ENCODE data around the gene APRT.

Gene APRT

GRCh38 chr16:88809676-88810165 is 2.0 kb downstream of the APRT start:
- no peak overlapping the region for H2BK12ac ChIP-seq (ENCODE audit: low read length in 2 of 2)
- peak overlapping the region; percentile 75 for H4K91ac ChIP-seq (ENCODE audit: low read length)
- H2AK5ac ChIP-seq (ENCODE audit: low read length, severe bottlenecking): no peak overlapping the region
- no peak overlapping the region for H3K4ac ChIP-seq (ENCODE audit: low read depth in 1 of 2, low read length in 2 of 2)
- no peaks in the 10 kb centered on the region for H3K27me3 ChIP-seq (ENCODE audit: control insufficient read depth in 1 of 2, insufficient read depth in 1 of 2, low read length in 2 of 2)
- no peak overlapping the region for H2BK5ac ChIP-seq (ENCODE audit: low read depth, low read length, poor library complexity, severe bottlenecking)
- H3K9ac ChIP-seq (ENCODE audit: low read length): peak overlapping the region; percentile 92
- H3K14ac ChIP-seq (ENCODE audit: low read length in 2 of 2): peak overlapping the region in 1 of 2 experiments; percentile 19
- H3K23ac ChIP-seq (ENCODE audit: low read length in 2 of 2): no peak overlapping the region
- 89% methylated on average over 10 of the region's 10 CpGs for WGBS
- peak overlapping the region in 1 of 2 experiments; percentile 84 for H3K4me3 ChIP-seq (ENCODE audit: insufficient read depth in 1 of 2, low read depth in 1 of 2, low read length in 2 of 2)
- peaks cover 40% of the 10 kb centered on the region for H3K4me1 ChIP-seq (ENCODE audit: control insufficient read depth, insufficient read depth, low read depth, low read length)
- no peaks in the 10 kb centered on the region for H3K9me3 ChIP-seq (ENCODE audit: control insufficient read depth, low read length)
- H3K27ac ChIP-seq (ENCODE audit: low read length, poor library complexity, severe bottlenecking): no peak overlapping the region
- H3K79me1 ChIP-seq (replicated peaks; ENCODE audit: low read length, poor library complexity, severe bottlenecking): peaks cover 26% of the 10 kb centered on the region
- H3K18ac ChIP-seq (ENCODE audit: low read depth in 1 of 2, low read length in 2 of 2): no peak overlapping the region
- H2BK120ac ChIP-seq (ENCODE audit: low read depth, low read length): no peak overlapping the region
- H2BK15ac ChIP-seq (ENCODE audit: low read depth, poor library complexity, severe bottlenecking): no peak overlapping the region
- H2AFZ ChIP-seq (ENCODE audit: low read depth, low read length): no peak overlapping the region
- peaks cover 30 to 52% of the 10 kb centered on the region in 2 experiments for H3K36me3 ChIP-seq (ENCODE audit: control insufficient read depth in 1 of 2, insufficient read depth in 2 of 2, low read depth in 1 of 2, low read length in 2 of 2)
- H3K4me2 ChIP-seq (ENCODE audit: low read length, poor library complexity, severe bottlenecking): no peak overlapping the region
- no peak for DNase-seq
- no peak overlapping the region for H4K8ac ChIP-seq (ENCODE audit: low read length)

- Histone ChIP-seq H3K9me3 (ENCODE audit: control insufficient read depth, low read length) (no peaks in the 10 kb centered on the region), H3K79me1 (replicated peaks; ENCODE audit: low read length, poor library complexity, severe bottlenecking) (peaks cover 30% of the 10 kb centered on the region), H4K91ac (ENCODE audit: low read length) (no peak overlapping the region), H3K4me3 (ENCODE audit: insufficient read depth in 1 of 2, low read depth in 1 of 2, low read length in 2 of 2) (no peak overlapping the region), H3K9ac (ENCODE audit: low read length) (no peak overlapping the region), H2BK5ac (ENCODE audit: low read depth, low read length, poor library complexity, severe bottlenecking) (no peak overlapping the region), H2BK15ac (ENCODE audit: low read depth, poor library complexity, severe bottlenecking) (no peak overlapping the region), H3K27ac (ENCODE audit: low read length, poor library complexity, severe bottlenecking) (no peak overlapping the region), H3K4me1 (ENCODE audit: control insufficient read depth, insufficient read depth, low read depth, low read length) (peaks cover 45% of the 10 kb centered on the region), H4K8ac (ENCODE audit: low read length) (no peak overlapping the region), H3K36me3 (ENCODE audit: control insufficient read depth in 1 of 2, insufficient read depth in 2 of 2, low read depth in 1 of 2, low read length in 2 of 2) (peaks cover 30 to 52% of the 10 kb centered on the region in 2 experiments), H2BK12ac (ENCODE audit: low read length in 2 of 2) (no peak overlapping the region), H3K27me3 (ENCODE audit: control insufficient read depth in 1 of 2, insufficient read depth in 1 of 2, low read length in 2 of 2) (no peaks in the 10 kb centered on the region), H2AK5ac (ENCODE audit: low read length, severe bottlenecking) (no peak overlapping the region), H2BK120ac (ENCODE audit: low read depth, low read length) (no peak overlapping the region), H3K4me2 (ENCODE audit: low read length, poor library complexity, severe bottlenecking) (no peak overlapping the region), H3K14ac (ENCODE audit: low read length in 2 of 2) (no peak overlapping the region), H3K18ac (ENCODE audit: low read depth in 1 of 2, low read length in 2 of 2) (no peak overlapping the region), H3K23ac (ENCODE audit: low read length in 2 of 2) (no peak overlapping the region), H3K4ac (ENCODE audit: low read depth in 1 of 2, low read length in 2 of 2) (no peak overlapping the region), H2AFZ (ENCODE audit: low read depth, low read length) (no peak overlapping the region)
- WGBS: 95% methylated on average over 10 of the region's 10 CpGs
- DNase-seq: no peak
Observed at GRCh38 chr16:88809068-88809675, 2.6 kb downstream of the APRT start.

- Histone ChIP-seq H4K8ac (ENCODE audit: low read length) (no peak overlapping the region), H3K4me2 (ENCODE audit: low read length, poor library complexity, severe bottlenecking) (no peak overlapping the region), H3K18ac (ENCODE audit: low read depth in 1 of 2, low read length in 2 of 2) (no peak overlapping the region), H3K9me3 (ENCODE audit: control insufficient read depth, low read length) (no peaks in the 10 kb centered on the region), H3K36me3 (ENCODE audit: control insufficient read depth in 1 of 2, insufficient read depth in 2 of 2, low read depth in 1 of 2, low read length in 2 of 2) (peaks cover 30 to 52% of the 10 kb centered on the region in 2 experiments), H3K9ac (ENCODE audit: low read length) (no peak overlapping the region), H3K14ac (ENCODE audit: low read length in 2 of 2) (no peak overlapping the region), H2AFZ (ENCODE audit: low read depth, low read length) (no peak overlapping the region), H3K79me1 (replicated peaks; ENCODE audit: low read length, poor library complexity, severe bottlenecking) (peaks cover 30% of the 10 kb centered on the region), H3K4ac (ENCODE audit: low read depth in 1 of 2, low read length in 2 of 2) (no peak overlapping the region), H3K23ac (ENCODE audit: low read length in 2 of 2) (no peak overlapping the region), H3K27me3 (ENCODE audit: control insufficient read depth in 1 of 2, insufficient read depth in 1 of 2, low read length in 2 of 2) (no peaks in the 10 kb centered on the region), H3K27ac (ENCODE audit: low read length, poor library complexity, severe bottlenecking) (no peak overlapping the region), H2BK12ac (ENCODE audit: low read length in 2 of 2) (no peak overlapping the region), H2BK15ac (ENCODE audit: low read depth, poor library complexity, severe bottlenecking) (no peak overlapping the region), H3K4me1 (ENCODE audit: control insufficient read depth, insufficient read depth, low read depth, low read length) (peaks cover 48% of the 10 kb centered on the region), H2BK5ac (ENCODE audit: low read depth, low read length, poor library complexity, severe bottlenecking) (no peak overlapping the region), H2BK120ac (ENCODE audit: low read depth, low read length) (no peak overlapping the region), H3K4me3 (ENCODE audit: insufficient read depth in 1 of 2, low read depth in 1 of 2, low read length in 2 of 2) (no peak overlapping the region), H2AK5ac (ENCODE audit: low read length, severe bottlenecking) (no peak overlapping the region), H4K91ac (ENCODE audit: low read length) (no peak overlapping the region)
- 96% methylated on average over 26 of the region's 26 CpGs for WGBS
- DNase-seq: no peak
Observed at GRCh38 chr16:88807626-88808453, 3.9 kb downstream of the APRT start.

GRCh38 chr16:88807142-88807625 is 4.5 kb downstream of the APRT start:
- no peak overlapping the region for H3K23ac ChIP-seq (ENCODE audit: low read length in 2 of 2)
- no peak overlapping the region for H4K8ac ChIP-seq (ENCODE audit: low read length)
- H2BK120ac ChIP-seq (ENCODE audit: low read depth, low read length): no peak overlapping the region
- peaks cover 32% of the 10 kb centered on the region for H3K79me1 ChIP-seq (replicated peaks; ENCODE audit: low read length, poor library complexity, severe bottlenecking)
- no peak overlapping the region for H2BK12ac ChIP-seq (ENCODE audit: low read length in 2 of 2)
- no peak overlapping the region for H4K91ac ChIP-seq (ENCODE audit: low read length)
- H3K18ac ChIP-seq (ENCODE audit: low read depth in 1 of 2, low read length in 2 of 2): no peak overlapping the region
- no peak overlapping the region for H2BK15ac ChIP-seq (ENCODE audit: low read depth, poor library complexity, severe bottlenecking)
- no peak overlapping the region for H2AFZ ChIP-seq (ENCODE audit: low read depth, low read length)
- WGBS: 98% methylated on average over 24 of the region's 24 CpGs
- peaks cover 50% of the 10 kb centered on the region for H3K4me1 ChIP-seq (ENCODE audit: control insufficient read depth, insufficient read depth, low read depth, low read length)
- no peak overlapping the region for H2BK5ac ChIP-seq (ENCODE audit: low read depth, low read length, poor library complexity, severe bottlenecking)
- no peak overlapping the region for H3K14ac ChIP-seq (ENCODE audit: low read length in 2 of 2)
- no peaks in the 10 kb centered on the region for H3K27me3 ChIP-seq (ENCODE audit: control insufficient read depth in 1 of 2, insufficient read depth in 1 of 2, low read length in 2 of 2)
- H3K36me3 ChIP-seq (ENCODE audit: control insufficient read depth in 1 of 2, insufficient read depth in 2 of 2, low read depth in 1 of 2, low read length in 2 of 2): peaks cover 30 to 52% of the 10 kb centered on the region in 2 experiments
- H3K4me2 ChIP-seq (ENCODE audit: low read length, poor library complexity, severe bottlenecking): no peak overlapping the region
- no peak overlapping the region for H3K9ac ChIP-seq (ENCODE audit: low read length)
- H3K4me3 ChIP-seq (ENCODE audit: insufficient read depth in 1 of 2, low read depth in 1 of 2, low read length in 2 of 2): no peak overlapping the region
- no peak for DNase-seq
- H2AK5ac ChIP-seq (ENCODE audit: low read length, severe bottlenecking): no peak overlapping the region
- H3K4ac ChIP-seq (ENCODE audit: low read depth in 1 of 2, low read length in 2 of 2): no peak overlapping the region
- H3K27ac ChIP-seq (ENCODE audit: low read length, poor library complexity, severe bottlenecking): no peak overlapping the region
- no peaks in the 10 kb centered on the region for H3K9me3 ChIP-seq (ENCODE audit: control insufficient read depth, low read length)

Data from mesenchymal stem cell (in vitro differentiated cells and primary cell).